HG02759 (cell line): ENCODE results near the gene FOXP4.

ENCODE experiments used
- ATAC-seq: cut with Tn5 transposase; IDR thresholded peaks from one replicate; pipeline ENCODE4 v1.9.1; 2021; ENCODE audit warnings: mild to moderate bottlenecking, moderate library complexity; ENCODE audit not compliant: unreplicated experiment

FOXP4 gene

DNA sequence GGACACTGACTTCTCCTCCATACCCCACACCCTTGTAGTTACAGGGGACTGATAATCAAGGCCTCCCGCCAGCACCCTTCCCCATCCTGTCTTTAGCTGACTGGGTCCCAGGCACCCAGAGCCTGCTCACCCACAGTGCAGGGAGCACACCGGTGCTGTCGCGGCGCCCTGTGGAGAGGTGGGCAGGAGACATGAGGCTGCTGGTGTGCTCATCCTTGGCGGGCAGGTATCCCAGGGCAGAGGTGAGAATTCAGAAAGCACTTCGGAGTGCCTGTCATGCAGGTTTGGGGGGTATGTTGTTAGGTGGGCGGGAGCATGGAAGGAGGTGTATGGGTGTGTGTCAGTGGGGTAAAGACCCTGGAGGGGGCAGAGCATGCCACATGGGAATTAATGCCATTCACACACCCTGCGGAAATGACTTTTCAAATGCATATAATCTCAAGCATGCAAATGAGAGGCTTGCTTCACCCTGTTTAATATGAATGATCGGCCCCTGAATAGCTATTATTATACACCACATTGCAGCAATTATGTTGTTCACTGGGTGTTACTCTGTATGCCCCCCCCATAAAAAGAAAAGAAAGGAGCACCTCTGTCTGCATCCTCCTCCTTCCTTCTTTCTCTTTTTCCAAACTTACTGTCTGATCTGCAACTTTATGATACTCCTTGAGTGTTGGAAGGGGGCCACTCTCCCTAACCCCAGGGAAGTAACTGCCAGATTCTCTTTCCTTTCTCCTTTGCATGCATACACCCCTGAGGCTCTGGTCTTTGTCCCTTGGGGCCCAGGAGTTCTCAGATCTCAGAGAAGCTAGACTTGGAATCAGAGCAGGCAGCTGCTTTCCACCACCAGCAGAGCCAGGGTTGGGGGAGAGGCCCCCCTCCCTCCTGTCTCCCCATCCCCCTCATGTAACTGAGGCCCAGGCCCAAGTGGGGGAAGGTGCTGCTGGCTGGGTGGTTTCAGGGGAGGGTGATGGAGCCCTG lies 16.0 kb downstream of the FOXP4 start:
- no peak for ATAC-seq

DNA sequence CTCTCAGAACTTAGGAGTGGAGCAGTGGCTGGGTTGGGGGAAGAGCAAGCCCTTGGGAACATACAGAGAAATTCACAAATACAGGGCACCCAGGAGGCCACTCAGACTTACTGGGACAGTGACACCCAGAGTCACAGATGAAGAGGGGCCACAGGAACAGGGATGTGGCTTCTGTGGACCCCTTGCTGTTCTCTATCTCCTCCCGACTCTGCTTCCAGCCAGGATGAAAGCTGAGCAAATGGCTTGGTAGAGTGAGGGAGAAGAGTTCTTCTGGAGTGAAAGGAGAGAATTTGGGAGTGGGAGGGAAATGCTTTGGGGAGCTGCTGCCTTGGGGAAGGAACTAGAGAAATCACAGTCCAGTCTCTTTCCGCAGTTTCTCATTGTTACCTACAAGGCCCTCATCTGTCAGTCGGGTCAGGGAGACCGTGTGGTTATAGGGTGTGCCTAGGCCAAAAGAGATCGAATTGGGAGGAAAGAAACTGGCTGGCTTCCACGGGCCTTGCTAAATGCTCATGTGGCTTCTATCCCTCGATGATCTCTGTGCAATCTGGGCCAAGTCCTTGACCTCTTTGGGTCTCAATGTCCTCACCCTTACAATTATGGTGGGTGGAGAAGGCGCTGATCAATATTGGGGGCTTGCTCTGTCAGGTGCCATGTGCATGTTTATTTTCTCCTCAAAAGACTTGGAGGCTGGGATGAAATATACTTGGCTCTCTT lies 17.0 kb downstream of the FOXP4 start:
- ATAC-seq = no peak

GRCh38 chr6:41564448-41565142 lies 18.4 kb downstream of the FOXP4 start:
- ATAC-seq = no peak

- ATAC-seq = no peak
Observed at GRCh38 chr6:41565701-41566100, 19.5 kb downstream of the FOXP4 start.

GRCh38 chr6:41566961-41567360 lies 20.8 kb downstream of the FOXP4 start:
- ATAC-seq = no peak

DNA sequence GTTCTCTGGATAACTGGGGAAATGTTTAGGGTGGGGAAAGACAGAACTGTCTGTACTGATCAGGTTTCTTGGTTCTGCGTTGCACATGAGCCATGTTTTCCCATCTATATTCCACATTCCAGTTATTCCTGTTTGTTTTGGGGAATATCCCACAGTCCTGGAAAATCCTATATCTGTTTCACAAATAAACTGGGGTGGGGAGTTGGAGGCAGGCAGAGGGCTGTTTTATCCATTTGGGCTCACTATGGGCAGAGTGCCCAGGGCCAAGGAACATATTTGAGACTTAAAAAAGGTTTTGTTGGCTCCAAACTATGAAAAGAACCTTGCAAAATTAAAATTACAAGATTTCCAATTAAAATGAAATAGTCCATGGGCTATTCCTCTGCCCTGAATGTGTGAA lies 21.5 kb downstream of the FOXP4 start:
- ATAC-seq = no peak

- no peak for ATAC-seq
Observed at GRCh38 chr6:41568202-41568584, 22.0 kb downstream of the FOXP4 start.

DNA sequence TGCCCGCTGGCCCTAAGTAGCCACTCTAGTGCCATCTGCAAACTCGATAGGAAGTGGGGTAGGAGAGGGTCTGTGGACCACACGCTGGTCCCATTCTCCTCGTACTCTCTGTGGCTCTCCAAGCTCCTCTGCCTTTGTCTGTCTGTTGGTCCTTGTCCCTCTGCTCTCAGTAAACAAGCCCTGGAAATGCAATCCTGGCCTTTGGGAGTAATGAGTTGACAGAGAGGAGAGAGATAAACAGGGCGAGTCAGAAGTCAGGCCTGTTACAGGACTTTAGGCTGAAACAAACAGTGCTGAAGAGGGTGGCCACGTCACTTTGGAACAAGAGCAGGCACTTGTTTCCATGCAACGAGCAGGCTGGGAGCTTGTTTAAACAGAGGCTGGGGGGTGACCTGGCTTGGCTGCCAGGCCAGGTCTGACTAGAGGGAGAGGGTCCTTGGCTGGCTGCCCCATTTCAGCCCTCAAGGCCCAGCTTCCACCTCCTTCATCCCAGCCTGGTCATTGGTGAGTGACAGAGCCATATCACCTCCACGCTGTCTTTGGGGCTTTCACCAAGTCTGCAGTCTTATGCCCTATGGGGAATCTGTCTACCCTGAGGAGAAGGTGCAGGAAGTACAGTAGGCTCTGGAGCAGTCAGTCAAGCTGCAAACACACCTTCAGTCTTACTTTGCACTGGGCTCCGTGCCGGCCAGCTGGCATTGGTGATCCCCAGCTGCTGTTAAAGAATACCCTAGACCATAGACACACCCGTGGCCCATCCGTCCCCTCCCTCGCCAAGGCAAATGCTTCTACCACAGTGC lies 22.6 kb downstream of the FOXP4 start:
- no peak for ATAC-seq

- ATAC-seq = no peak
Observed at GRCh38 chr6:41570259-41570615, 24.1 kb downstream of the FOXP4 start.

DNA sequence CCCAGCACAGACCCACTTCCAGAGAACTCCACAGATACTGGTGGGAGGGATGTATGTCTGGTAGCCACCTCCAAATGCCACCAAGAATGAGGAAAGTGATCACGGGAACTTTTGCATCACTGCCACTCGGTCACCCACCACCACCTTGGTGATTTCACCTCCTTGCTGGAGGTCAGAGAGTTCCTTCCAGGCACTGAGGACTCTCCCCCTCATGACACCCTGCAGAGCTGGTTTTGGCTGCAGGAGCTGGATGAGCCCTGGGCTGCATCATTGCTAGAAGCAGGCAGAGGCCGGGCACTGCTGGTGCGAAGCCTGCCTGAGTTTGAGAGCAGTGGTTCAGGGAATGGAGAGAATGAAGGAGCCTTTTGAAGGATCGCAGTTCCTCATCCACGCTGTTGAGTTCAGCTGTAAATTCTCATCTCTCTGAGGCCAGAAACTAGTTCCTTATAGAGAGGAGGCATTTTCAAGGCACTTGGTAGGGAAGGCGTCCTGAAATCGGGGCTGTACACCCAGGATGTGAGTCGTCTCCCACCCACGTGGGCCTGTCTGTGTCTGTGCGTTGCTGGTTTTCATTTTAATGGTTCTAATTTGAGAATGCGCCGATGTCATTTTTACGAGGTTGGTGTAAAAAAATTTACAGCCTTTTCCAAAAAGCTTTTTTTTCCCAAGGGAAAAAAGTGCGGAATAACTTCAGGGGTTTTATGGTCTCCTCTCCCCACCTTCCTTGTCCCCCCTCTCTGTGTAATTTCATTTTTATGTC lies 25.0 kb downstream of the FOXP4 start:
- no peak for ATAC-seq

DNA sequence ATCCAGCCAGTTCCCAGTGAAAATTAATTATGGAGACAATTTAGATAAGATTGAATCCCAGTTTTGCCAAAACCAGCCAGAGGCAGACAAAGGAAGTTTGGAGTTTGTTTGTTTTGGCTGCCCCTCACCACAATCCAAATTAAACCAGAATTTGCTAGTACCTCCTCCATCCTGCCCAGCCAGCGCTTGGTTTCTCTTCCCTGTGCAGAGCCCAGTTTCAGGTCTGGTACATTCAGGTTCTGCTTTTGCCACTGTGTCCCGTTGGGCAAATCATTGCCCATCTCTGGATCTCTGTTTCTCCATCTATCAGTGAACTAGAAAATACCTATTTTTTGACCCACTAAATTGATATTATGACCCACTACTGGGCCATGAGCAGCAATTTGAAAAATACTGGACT lies 26.4 kb downstream of the FOXP4 start:
- ATAC-seq = no peak

DNA sequence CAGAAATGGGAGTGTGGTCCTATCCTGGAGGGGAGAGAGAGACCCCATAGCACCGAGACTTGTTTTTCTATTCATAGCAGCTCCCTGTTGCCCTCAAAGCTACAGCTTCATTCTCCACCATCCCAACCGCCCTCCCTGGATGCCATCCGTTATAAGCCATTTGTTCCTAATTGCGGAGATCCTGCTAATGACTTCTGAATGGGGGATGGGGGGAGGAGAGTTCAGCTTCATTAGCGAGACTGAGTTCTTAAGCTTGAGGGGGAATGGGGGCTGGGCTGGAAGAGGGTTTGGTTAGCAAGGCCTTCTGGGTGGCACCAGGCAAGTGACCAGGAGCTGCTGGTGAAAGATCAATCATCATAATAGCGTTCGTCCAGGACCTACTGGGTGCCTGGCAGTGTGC lies 27.1 kb downstream of the FOXP4 start:
- ATAC-seq = no peak

DNA sequence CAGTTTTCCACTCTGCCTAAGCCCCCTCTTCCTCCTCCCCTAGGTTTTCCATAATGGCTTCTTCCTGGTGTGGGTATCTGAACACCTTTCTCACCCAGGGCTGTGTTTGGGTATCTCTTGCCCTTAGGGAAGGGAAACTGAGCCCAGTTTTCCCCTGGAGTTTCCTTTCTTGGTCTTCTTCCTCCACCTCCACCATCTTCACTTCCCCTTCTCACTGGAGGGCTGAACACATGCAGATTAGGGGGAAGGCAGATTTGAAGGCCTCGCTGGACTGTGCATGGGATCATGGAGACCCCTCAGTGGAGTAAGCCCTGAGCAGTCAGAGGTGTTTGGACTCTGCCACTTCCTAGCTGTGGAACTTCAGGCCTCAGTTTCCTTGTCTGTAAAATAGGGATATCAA lies 27.8 kb downstream of the FOXP4 start:
- ATAC-seq = no peak

- no peak for ATAC-seq
Observed at GRCh38 chr6:41575598-41575997, 29.4 kb downstream of the FOXP4 start.

- no peak for ATAC-seq
Observed at GRCh38 chr6:41576667-41577066, 30.5 kb downstream of the FOXP4 start.

DNA sequence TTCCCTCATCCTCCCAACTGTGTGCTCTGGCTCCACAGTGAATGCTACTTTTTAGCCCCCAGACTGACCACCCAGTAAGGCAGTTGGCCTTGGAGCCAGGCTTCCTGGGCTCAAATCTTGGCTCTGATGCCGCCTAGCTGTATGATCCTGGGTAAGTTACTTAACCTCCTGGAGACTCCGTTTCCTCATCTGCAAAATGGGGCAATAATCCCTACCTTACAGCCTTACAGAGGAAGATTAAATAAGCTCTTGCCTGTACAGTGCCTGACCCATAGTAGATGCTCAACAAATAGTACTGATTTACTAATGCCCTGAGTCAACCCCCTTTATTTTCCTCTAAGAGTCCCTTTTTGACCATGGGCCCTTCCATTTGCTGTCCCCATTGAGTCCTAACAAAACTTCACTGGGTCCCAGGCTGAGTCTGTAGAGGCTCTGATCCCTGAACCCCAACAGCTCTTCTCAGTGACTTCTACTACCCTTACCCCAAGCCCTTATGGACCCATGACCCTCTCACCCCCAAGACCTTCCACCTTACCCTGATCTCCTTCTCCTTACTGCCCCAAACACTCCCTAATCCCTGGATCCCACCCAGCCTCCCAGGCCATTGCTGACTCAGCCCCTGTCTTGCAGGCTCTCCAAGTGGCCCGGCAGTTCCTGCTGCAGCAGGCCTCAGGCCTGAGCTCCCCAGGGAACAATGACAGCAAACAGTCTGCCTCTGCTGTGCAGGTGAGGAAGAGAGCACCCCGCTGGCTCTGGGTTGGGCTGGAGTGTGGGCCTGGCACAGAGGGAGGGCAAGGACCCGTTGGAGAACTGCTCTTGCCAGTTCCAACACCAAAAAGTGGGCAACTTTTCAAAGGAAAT lies 31.4 kb downstream of the FOXP4 start:
- no peak for ATAC-seq

DNA sequence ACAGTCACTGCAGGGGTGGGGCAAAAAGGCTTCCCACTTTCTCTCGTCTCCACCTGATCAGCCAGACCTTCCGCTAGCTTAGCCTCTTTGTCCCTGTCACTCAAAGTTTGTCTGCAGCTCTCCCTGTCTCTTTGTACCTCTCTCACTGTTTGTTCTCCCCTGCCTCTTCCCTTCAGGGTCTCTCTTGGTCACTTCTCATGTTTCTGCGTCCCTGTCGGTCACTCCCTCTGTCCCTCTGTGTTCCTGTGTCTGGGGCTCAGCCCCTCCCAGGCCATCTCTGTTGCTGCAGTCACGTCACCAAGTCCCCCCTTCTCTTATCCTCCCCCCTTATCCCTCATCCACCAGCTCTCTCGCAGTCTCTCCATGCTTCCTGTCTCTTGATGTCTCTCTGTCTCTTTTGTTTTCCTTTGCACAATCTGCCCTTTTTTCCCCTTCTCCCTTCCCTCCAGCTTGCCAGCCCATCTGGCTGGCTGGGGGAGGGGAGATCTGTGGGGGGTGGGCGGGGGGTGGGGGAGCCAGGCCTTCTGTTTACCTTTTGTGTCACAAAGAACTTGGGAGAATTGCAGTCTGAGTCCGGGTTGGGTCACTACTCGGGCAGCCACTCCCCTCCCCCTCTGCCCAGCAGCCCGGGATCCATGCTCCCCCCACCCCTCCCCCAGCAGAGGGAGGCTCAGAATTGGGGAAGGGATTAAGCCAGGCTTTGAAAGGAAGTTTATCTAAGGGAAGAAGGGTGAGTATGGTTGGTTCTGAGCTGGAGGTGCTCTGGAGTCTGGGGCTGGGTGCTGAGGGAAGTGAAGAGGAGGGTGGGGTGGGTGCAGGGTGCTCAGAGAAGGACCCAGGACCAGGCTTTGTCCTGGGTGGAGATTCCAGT lies 32.3 kb downstream of the FOXP4 start:
- ATAC-seq = no peak

GRCh38 chr6:41579088-41579610 lies 33.0 kb downstream of the FOXP4 start:
- ATAC-seq = no peak
